ENCODE data around the gene ING1.

GRCh38 chr13:110771194-110771593 lies 57.7 kb downstream of the ING1 start:
- TF ChIP-seq, protein P1, sequence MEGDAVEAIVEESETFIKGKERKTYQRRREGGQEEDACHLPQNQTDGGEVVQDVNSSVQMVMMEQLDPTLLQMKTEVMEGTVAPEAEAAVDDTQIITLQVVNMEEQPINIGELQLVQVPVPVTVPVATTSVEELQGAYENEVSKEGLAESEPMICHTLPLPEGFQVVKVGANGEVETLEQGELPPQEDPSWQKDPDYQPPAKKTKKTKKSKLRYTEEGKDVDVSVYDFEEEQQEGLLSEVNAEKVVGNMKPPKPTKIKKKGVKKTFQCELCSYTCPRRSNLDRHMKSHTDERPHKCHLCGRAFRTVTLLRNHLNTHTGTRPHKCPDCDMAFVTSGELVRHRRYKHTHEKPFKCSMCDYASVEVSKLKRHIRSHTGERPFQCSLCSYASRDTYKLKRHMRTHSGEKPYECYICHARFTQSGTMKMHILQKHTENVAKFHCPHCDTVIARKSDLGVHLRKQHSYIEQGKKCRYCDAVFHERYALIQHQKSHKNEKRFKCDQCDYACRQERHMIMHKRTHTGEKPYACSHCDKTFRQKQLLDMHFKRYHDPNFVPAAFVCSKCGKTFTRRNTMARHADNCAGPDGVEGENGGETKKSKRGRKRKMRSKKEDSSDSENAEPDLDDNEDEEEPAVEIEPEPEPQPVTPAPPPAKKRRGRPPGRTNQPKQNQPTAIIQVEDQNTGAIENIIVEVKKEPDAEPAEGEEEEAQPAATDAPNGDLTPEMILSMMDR (IDR thresholded peaks at IDR 0.05; ENCODE audit: low read length): no peak
- no peak for TF ChIP-seq EZH2 (IDR thresholded peaks at IDR 0.05; ENCODE audit: borderline replicate concordance, low read length)

Measured in OCI-LY1 (cell line).